ENCODE data around the gene FAM13B.
"Not testable (repeated sequence)": the region's sequence is repeated elsewhere in the genome, so short reads cannot be mapped to it uniquely, and the experiment has no call there.

Gene FAM13B

DNA sequence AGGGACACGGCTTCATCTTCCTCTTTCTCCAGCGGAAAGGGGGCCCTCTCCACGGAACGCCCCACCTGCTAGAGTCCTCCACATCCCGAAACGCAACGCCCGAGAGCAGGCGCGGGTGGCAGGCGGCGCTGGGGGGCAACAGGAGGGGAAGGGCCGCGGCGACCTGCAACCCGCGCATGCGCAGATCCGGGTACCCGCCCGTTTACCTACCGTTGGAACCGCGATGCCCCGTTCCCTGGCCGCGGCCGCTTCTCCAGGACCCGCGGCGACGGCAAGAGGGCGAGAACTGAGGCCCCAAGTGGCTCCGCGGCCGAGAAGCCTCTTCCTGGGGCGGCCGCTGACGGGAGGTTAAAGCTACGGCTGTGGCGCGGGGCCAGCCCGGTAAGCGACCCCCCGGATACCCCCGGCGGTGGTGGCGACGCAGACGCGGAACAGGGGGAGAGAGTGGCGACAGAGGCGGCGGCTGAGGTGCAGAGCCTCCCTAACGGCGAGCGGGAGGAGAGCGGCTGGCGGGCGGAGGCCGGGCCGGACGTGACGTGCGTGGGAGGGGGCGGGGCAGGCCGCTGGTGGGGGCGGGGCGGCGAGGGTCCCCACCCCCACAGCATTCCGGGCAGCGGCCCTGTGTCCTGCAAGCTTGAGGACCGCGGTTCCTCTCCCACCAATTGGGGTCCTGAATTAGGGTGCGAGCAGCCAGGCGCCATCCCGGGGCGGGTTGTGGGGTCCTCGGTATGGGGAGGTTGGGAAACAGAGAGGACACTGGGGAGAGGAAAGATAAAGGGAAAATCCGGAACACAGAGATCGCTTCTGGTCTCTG lies at the start of gene FAM13B:
Gene FAM13B (minus strand): TSS at position 508 of the 814 bp plus-strand sequence. CDS start 13,968 bp downstream, outside the sequence.
- DNase-seq: peak; percentile 72

DNA sequence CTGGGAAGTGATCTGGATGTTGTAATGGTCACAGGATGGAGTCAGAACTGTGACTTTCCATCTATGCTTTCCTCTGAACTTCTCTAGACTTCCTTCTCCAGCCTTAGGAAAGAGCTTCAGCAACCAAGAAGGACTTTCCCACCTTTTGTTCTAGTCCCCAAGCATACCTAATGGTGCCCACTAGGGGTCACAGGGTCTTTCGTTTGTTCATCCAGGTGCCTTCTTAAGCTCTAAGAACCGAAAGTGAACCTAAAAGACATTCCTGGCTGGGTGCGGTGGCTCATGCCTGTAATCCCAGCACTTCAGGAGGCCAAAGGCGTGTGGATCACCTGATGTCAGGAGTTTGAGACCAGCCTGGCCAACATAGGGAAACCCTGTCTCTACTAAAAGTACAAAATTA lies 49.2 kb upstream of the FAM13B start:
- no peak for DNase-seq

DNA sequence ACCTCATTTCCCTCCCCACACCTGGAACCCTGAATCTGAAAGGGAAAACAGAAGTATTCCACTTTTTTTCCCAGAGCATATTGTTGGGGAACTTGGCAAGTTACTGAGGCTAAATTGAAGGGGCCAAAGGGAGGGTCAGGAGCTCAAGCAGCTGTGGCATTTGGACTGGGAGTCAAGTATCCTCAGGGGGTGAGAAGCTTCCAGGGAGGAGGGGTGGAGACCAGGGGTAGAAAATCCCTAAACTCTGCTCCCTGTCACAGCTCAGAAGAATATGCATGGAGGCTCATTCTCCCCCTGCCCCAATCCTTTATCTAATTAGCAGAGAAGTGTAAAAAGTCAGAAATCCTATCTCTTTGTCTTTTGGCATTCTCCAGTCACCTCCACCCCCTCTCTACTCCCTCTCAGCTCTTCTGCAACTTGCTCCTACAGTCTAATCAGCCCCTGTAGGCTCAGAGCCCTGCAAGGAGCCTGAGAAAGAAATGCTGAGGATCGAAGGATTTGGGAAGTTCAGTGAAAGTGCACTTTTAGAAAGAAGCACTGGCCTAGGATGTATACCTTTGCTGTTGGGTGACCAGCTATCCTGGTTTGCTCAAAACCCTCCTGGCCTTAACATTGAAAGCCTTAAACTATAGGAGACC lies 45.2 kb upstream of the FAM13B start:
- no peak for DNase-seq

DNA sequence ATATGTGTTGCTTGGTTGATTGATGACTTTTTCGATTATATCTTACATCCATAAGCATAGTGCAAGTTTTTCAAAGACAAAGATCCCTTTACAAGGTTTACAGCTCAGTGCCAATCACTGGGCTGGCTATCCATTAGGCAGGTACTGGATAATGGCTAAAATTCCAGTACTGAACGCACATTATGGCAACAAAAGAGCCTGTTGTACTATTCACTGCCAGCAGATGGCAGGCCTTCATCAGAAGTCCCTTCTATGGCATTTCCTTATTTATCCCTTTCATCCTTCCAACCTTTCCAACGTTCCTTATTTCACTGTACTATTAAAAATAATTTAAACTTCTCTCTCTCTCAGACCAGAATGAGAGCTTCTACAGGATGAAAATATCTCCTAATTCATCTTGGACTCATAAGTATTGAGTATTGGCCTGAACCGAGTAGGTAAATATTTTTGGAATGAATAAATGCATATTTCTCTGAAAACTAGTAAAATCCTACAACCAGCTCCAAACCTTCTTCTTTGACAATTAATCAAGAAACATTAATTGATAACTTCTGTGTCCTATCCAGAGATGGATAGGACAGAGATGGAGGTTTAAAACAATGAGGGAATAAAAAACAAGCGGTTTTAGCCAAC lies 44.3 kb upstream of the FAM13B start:
- peak; percentile 23 for DNase-seq

DNA sequence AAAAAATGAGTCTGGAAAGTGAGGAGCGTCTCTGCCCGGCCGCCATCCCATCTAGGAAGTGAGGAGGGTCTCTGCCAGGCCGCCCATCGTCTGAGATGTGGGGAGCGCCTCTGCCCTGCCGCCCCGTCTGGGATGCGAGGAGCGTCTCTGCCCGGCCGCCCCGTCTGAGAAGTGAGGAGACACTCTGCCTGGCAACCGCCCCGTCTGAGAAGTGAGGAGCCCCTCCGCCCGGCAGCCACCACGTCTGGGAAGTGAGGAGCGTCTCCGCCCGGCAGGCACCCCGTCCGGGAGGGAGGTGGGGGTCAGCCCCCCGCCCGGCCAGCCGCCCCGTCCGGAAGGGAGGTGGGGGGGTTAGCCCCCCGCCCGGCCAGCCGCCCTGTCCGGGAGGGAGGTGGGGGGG lies 37.1 kb upstream of the FAM13B start:
- DNase-seq: not testable (repeated sequence)

DNA sequence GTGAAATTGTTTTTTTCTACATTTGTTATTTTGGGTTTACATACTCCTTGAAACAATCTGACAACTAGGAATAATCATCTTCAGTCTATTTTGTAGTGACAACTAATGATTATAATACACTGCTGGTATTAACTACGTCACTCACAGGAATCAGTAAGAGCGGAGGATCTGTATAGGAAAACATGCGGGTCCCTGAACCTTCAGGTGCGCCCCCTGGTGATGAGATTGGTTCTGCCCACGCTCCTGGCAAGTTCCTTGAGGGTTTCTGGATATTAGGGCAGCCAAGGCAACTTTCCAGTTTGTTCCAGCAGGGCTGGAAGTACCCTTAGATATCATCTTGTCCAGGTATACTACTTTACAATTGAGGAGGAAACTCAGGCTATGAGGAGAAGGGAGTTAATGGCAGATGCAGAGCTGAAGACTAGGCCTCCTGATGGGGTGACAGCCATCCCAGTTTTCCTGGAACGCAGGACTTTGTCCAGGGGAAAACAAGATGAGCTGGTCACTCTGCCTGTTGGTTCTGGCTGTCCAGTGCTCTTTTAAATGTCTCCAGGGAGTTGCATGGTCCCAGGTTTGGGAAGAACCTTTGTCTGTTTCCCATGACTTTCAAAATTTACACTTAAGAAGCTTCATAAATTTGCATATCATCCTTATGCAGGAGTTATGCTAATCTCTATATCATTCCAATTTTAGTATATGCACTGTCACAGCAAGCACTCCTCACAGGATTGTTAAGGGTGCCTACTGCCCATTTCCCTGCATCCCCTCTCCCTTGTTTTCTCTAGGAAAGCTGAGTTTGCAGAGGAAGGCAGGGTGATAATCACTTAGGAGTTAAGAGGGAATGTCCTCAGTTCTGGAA lies 36.1 kb upstream of the FAM13B start:
- peak; percentile 65 for DNase-seq

DNA sequence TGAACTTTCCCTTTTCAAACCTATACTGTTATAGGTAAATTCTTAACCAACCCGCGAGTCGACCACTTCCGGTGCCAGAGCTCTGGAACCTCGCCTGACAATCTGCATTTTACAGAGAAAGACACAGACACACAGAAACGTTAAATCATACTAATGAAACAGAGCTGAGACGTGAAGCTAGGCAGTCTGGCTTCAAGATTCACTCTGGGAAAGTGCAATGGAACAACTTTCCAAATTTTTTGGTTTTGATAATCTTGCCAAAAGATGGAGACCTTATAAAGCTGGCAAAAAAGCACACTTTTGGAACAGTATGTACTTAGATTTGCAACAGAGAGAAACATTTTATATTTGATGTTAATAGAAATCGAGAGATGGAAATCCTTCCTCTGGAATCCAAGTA lies 35.1 kb upstream of the FAM13B start:
- no peak for DNase-seq

DNA sequence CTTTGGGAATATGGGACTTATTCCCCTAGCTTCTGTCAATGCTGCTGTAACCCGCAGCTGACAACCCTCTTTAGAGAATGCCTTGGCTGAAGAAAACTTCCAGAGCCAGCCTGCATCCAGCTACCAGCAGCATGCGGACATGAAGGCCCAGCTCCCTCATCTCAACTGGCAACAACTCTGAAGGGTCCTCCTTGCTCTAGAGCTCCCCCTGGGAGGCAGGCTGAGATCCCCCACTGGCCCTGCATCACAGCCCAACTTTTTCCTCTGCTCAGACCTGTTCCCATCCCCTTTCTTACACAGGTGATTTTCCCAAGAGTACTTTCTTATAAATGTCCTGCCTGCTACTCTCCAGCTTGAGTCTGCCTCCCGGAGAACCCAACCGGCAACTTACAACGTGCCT lies 32.2 kb upstream of the FAM13B start:
- DNase-seq: no peak

DNA sequence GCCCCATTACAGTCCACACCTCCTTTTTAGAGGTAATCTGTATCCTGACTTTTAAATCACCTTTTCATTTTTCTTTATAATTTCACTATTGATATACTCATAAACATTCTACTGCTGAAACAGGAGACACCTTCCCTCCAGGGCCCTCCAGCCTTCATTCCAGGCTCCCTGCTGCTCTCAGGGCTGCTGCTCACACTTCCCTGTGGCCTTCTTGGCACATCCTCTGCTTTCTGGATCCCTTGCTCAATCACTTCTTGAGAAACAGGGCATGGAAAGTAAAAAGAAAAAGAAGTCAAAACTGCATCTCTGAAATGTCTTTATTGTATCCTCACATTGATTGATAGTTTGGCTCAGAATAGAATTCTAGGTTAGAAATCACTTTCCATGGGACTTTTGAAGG lies 31.6 kb upstream of the FAM13B start:
- DNase-seq: no peak

DNA sequence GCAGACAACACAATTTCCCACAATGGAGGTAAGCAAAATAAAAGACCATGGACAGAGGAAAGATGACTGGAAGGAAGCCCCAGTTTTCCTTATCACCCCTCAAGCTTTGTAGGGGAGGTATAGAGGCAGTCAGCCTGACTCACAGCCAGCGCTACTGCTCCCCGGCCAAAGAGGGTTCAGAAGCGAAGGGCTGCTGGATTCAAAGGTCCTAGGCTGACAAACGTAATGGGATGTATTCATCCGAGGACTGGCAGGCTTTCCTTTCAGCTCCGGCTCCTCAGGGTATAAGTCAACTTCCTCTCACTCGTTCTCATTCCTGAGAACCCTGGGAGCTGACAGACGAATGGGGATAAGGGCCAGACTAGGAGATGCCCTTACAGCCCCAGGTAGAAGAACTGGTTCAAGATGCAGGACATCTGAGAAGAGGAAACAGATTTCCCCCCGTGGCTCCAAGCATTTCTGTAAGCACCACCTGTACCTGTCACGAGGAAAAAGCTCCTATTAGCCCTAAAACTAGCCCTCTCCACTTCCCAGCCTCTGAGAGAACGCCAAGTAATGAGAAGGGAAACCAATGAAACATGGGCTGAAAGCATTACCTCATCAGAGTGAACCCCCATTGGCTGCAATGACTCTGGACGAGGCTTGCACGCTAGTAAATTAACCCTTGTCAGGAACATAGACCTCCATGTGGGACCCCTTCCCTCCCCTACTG lies 22.1 kb upstream of the FAM13B start:
- DNase-seq: no peak

DNA sequence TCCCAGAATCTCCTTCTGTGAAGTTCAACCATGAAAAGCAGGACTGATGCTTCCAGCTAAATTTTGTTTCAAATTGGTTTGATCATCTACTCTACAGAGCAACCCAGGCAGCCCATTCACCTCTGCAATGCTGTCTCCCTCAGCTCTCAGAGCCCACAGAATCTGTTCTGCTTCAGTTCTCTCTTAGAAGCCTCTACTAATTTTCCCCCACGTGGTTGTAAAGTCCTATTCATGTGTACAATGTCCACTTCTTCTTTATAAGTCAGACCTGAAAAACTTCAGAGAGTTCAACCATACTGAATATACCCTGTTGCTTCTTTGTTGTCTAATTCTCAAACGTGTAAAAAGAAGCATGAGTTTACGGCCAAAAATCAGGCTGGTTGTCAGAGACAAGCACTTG lies 21.3 kb upstream of the FAM13B start:
- DNase-seq: no peak

DNA sequence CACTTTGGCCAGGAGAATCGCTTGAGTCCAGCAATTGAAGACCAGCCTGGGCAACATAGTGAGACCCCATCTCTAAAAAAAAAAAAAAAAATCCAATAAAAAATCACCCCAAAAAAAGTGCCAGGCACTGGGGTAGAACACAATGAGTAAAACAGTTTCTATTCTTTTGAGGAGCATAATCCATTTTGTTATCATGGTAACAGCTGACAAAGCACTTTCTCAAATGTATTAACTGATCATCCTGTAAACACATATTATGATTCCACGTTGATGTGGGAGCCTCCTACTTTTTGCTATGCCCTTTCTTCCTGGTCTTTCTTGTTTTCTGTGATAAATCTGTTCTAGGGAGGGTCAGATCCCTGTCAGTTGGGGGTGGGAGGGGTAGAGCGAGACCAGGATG lies 20.7 kb upstream of the FAM13B start:
- DNase-seq: no peak

DNA sequence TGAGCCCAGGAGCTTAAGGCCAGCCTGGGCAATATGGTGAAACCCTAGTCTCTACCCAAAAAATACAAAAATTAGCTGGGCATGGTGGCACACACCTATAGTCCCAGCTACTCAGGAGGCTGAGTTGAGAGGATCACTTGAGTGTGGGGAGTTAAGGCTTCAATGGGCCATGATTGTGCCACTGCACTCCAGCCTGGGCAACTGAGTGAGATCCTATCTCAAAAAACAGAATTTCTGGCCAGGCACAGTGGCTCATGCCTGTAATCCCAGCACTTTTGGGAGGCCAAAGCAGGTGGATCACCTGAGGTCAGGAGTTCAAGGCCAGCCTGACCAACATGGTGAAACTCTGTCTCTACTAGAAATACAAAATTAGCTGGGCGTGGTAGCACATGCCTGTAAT lies 19.8 kb upstream of the FAM13B start:
- DNase-seq: not testable (repeated sequence)

DNA sequence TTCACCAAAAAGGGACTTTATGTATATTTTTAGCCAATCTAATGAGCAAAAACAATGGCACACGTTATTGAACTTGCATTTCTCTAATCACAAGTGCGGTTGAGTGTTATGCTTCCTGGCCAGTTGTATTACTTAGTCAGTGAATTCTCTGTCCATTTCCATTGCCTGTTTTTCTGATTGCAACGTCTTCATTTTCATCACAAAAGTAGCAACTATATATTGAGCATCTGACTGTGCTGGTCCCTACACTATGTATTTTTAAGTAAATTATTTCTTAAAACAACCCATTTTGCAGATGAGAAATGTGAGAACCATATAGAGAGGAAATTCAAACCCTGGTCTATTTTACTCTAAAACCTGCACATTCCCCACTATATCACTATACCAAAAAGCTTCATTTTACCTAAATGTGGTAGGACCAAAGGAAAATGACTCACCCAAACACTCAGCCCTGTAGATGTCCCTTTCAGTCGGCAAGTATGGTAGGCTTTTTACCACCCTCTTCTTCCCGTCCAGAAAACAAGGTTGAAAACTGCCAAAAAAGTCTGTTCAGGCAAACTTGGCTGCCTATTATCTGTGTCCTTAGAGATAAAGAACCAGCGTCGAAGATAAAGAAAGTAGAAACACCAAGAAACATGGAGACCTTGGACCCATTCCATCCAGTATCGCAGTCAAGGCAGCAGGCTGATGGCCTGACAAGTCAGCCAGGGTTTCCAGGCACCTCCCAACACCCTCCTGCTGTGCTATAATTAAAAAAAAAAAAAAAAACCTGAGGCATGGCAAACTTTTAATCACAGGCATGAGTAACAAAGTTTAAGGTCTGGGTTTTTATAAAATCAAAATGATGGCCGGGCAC lies 18.8 kb upstream of the FAM13B start:
- no peak for DNase-seq

DNA sequence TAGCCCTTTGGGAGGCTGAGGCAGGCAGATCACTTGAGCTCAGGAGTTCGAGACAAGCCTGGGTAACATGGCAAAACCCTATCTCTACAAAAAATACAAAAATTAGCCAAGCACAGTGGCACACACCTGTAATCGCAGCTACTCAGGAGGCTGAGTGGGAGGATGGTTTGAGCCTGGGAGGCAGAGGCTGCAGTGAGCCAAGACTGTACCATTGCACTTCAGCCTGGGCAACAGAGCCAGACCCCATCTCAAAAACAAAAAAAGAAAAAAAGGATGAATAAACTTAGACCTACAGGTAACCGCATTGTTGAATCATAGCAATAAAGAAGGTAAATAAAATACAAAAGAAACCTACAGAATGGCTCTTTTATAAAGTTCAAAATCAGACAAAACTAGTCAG lies 12.4 kb upstream of the FAM13B start:
- not testable (repeated sequence) for DNase-seq

DNA sequence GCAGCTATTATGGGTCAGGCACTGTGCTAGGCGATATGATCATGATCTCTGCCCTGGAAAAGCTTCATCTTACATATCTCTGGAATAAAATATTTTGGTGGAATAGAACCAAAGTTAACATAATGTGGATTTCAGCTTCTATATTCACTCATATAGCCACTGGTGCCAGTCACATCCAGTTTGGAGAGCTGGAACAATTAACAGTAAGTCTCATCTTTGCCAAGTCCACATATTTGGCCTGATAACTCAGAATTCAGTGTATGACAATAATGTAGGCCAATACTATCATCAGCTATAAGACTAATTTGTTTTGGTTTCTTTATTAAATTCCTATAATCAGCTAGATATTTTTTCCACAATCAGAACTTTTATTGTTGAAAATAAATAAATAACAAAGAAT lies 5.9 kb upstream of the FAM13B start:
- DNase-seq: no peak

DNA sequence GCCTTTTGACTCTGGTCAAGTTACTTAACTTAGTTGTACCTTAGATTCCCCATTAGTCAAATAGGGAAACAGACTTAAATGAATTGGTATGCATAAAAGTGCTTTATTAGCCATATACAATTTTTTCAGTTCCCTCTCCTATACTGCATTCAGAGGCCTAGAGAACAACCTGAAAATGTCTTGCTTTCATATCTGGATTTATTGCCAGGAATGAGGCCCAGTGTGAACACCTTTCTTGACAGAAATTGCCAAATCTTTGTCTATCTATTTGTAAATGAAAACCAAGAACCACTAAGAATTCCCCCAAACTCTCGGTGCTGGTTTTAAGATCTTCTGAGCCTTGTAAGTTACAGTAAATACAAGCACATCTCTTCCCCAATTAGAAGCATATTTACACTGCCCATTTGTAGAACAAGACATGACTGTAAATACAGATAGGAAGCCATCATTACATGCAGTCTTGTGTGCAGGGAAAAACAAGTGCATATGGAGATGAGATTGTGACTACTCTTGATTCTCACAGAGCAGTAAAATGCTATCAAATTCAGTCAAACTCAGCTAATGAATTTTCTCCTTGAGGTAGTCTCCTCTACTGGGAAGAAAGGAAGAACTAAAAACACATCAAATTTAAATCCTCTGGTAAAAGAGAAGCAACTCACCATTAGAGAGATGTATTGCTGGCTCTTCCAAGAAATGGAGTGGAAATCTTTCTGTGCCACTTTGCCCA lies 5.2 kb upstream of the FAM13B start:
- no peak for DNase-seq

DNA sequence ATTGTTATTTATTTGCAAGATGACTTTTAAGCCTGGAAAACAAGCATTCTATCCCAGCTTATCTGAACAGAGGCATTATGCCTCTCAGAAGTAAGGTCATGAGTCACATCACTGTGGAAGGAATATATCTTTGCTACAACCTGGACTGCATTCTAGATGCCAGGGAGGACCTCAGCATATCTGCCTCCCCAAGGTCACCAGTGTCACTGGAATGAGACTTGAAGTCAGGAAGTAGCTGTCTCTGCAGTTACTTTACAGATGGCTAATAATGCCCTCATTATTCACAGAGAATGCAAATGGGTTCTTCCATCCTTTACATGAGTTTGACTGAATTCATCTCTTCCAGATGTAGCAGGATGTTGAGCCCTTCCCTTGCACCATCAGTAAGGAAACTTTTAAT lies 4.4 kb upstream of the FAM13B start:
- DNase-seq: no peak

DNA sequence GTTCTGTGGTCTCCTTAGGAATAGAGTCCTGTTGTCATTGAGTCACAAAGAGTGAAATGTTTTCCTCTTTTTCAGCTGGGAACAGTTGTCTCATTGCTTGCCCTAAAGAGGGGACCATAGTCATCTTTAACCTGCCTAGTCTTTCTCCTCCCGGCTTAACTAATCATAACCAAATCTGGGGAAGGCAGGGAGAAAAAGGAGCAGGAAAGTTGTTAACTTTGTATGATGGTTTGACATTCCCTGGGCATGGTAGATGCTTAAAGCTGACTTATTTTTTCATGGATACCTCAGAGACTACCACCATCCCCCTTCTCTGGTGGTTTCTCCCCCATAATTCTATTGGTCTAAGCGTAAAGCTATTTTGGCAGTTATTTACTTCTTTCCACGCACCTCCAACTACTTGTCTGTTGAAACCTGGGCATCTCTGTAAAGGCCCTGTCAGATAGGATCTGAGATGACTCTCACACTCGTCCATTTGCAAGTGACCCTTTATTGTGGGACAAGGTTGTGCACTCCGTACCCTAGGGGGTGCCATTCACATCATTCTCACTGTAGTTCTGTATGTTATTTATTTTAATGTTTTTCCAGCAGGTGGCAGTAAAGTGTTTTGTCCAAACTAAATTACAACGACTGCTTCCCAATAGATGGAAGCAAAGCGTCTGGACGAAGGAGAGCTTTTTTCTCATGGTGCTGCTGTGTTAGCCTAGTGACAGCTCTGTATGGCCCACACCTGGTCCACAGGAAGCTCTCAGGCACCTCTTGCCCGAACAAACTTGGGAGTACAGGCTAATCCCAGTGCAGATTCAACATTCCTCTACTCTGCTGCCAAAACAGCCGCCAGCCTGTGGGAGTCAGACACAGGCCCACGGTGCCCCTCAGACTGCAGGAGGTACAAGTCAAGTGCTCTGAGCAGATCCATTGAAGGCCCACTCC lies 3.0 kb upstream of the FAM13B start:
- DNase-seq: peak; percentile 88

DNA sequence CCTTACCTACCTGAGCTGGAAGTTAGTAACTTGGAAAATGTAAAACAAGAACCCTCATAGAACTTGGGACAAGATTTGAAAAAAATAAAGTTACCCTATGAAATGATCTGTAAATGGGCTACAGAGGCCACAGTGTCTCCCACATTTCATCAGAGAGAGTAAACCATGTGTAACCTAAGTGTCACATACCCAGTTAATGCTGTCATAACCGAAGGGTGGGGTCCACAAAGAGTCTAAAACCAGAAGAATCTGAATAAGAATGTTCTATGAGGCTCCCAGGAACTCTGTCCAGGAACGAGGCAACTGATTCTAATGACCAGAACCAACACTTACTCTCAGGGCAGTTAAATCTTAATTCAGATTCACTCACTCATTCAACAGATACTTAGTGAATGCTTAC lies 1.0 kb upstream of the FAM13B start:
- DNase-seq: no peak
